K562 (cell line): ENCODE data around the gene CDK11B. TPM values are rescaled to one million over a fixed set of nuclear protein-coding genes. Genes with fewer than 3 reads are reported as not detected.

Source experiments
- ATAC-seq: fragments of 200-7000 bp; cut with Tn5 transposase; 3 replicates; pipeline ENCODE4 v1.9.1; 2020; ENCODE audit warnings: moderate library complexity
- BruUV-seq: library from RNA; stranded (reverse); fragments of 400-500 nt; replicated peaks from 2 replicates; lab custom pipeline; 2021; lab: Mats Ljungman, UMichigan
- CTCF ChIA-PET: fragments of 300-600 bp; formaldehyde crosslinking; extraction: SDS; loops from one replicate; lab custom pipeline; 2021; ENCODE audit warnings: low intra/inter-chr PET ratio; lab: Yijun Ruan, JAX
- POLR2A ChIA-PET: fragments of 300-600, 350-650 bp; sonication (Branson Sonifier 250); formaldehyde crosslinking; extraction: SDS; loops from one replicate; lab custom pipeline; 2021; ENCODE audit warnings: antibody characterized with exemption, inconsistent platforms; lab: Yijun Ruan, JAX
- DNase-seq, 4 experiments: peaks; one replicate each; pipeline versions ENCODE4 v3.0.0 to v3.0.0-alpha.2; 2011 to 2018; ENCODE audit warnings: low spot score in 3 of 4, mixed read lengths in 3 of 4; ENCODE audit errors: extremely low read depth in 1 of 4
- FAIRE-seq: peaks from 2 replicates; lab custom pipeline; 2011; peaks lifted over from hg19 to GRCh38; lab: Jason Lieb, UNC
- H2AFZ ChIP-seq: 2 replicates; pipeline ENCODE4 v1.6.0; 2011; ENCODE audit warnings: low read depth, low read length, control low read depth, inconsistent platforms
- H3K27ac ChIP-seq: fragments of 200-600 bp; 3 replicates; pipeline ENCODE4 v1.8.0; 2011; ENCODE audit warnings: low read depth, mild to moderate bottlenecking, control low read depth, inconsistent platforms, low read length, moderate library complexity, mixed read lengths; ENCODE audit errors: extremely low read depth
- H3K27me3 ChIP-seq, 2 experiments: fragments of 300-600 bp in 1 of 2; 2 replicates in 1 of 2; 3 replicates in 1 of 2; pipeline versions ENCODE4 v1.6.0 to v1.8.0; 2011; ENCODE audit warnings: inconsistent platforms in 2 of 2, low read length in 2 of 2, mild to moderate bottlenecking in 1 of 2, mixed read lengths in 1 of 2, moderate library complexity in 1 of 2; ENCODE audit not compliant: control insufficient read depth in 2 of 2, insufficient read depth in 2 of 2
- H3K36me3 ChIP-seq: fragments of 300-600 bp; 3 replicates; pipeline ENCODE4 v1.8.0; 2011; ENCODE audit warnings: mild to moderate bottlenecking, low read length, inconsistent platforms; ENCODE audit not compliant: control insufficient read depth, insufficient read depth
- H3K4me1 ChIP-seq, 2 experiments: fragments of 200-600 bp in 1 of 2; replicated peaks in 1 of 2; 2 replicates in 1 of 2; 3 replicates in 1 of 2; pipeline versions ENCODE4 v1.5.1 to v1.8.0; 2011; ENCODE audit warnings: inconsistent platforms in 2 of 2, low read length in 2 of 2, mild to moderate bottlenecking in 1 of 2, mixed read lengths in 1 of 2, moderate library complexity in 1 of 2; ENCODE audit not compliant: control insufficient read depth in 2 of 2, insufficient read depth in 2 of 2
- H3K4me2 ChIP-seq: 2 replicates; pipeline ENCODE4 v1.6.1; 2011; ENCODE audit warnings: low read length, control low read depth, inconsistent platforms, mixed read lengths; ENCODE audit not compliant: insufficient read depth
- H3K4me3 ChIP-seq: fragments of 200-600 bp; sonication (generic), shearing (Covaris generic); 2 replicates; pipeline ENCODE4 v1.5.1; 2016; ENCODE audit warnings: control low read depth, inconsistent platforms
- H3K79me2 ChIP-seq: fragments of 200-600 bp; 3 replicates; pipeline ENCODE4 v1.8.0; 2011; ENCODE audit warnings: low read length, inconsistent platforms; ENCODE audit not compliant: control insufficient read depth, insufficient read depth
- H3K9ac ChIP-seq, 2 experiments: 2 replicates each; pipeline versions ENCODE4 v1.6.0 to v1.6.1; 2011; ENCODE audit warnings: low read depth in 2 of 2, low read length in 2 of 2, control low read depth in 1 of 2, inconsistent platforms in 1 of 2, mild to moderate bottlenecking in 1 of 2, mixed read lengths in 1 of 2; ENCODE audit not compliant: insufficient read depth in 1 of 2
- H3K9me1 ChIP-seq: one replicate; pipeline ENCODE4 v1.6.0; 2011; ENCODE audit warnings: inconsistent platforms, mild to moderate bottlenecking, low read length, moderate library complexity; ENCODE audit not compliant: control insufficient read depth, insufficient read depth
- H3K9me3 ChIP-seq: replicated peaks from 2 replicates; pipeline ENCODE4 v1.5.1; 2011; ENCODE audit warnings: low read depth, low read length, inconsistent platforms; ENCODE audit not compliant: control insufficient read depth, insufficient read depth
- H4K20me1 ChIP-seq: replicated peaks from 2 replicates; pipeline ENCODE4 v1.6.1; 2011; ENCODE audit warnings: low read length, inconsistent platforms, mixed read lengths; ENCODE audit not compliant: control insufficient read depth, insufficient read depth
- CEBPG ChIP-seq, 3 experiments: fragments of 200-800 bp in 1 of 3; sonication (Bioruptor generic) in 1 of 3; sonication (generic) in 1 of 3; formaldehyde crosslinking in 1 of 3; IDR thresholded peaks in 2 of 3; conservative IDR thresholded peaks in 1 of 3; 2 replicates each; pipeline versions ENCODE4 v1.6.1 to v1.8.0; 2016 to 2022; ENCODE audit warnings: missing compliant biosample characterization in 2 of 3, missing genetic modification characterization in 2 of 3, mild to moderate bottlenecking in 1 of 3, missing genetic modification reagents in 1 of 3
- PRPF4 ChIP-seq: fragments of 200-400 bp; formaldehyde crosslinking; IDR thresholded peaks from one replicate; pipeline ENCODE4 v1.6.1; 2017; ENCODE audit warnings: low read length, low read depth, mild to moderate bottlenecking; ENCODE audit not compliant: insufficient read depth, poor library complexity, severe bottlenecking
- WGBS: fragments of 100-300 bp; shearing (Covaris generic); methylation state at CpG from one replicate; pipeline ENCODE4 v1.1.6; 2016; ENCODE audit warnings: low coverage, mixed read lengths; ENCODE audit not compliant: insufficient coverage; ENCODE audit errors: missing lambda C conversion rate; 5-methylcytosine and 5-hydroxymethylcytosine counted together
- in situ Hi-C: fragments of 300-500 bp; cut with MboI; formaldehyde crosslinking; loops from 4 replicates; pipeline ENCODE4 v1.15.0; 2018; ENCODE audit warnings: inconsistent platforms, mixed read lengths
- intact Hi-C: fragments of 100-400 bp; cut with micrococcal nuclease; formaldehyde crosslinking; loops from 2 replicates; pipeline ENCODE4 v1.14.2; 2022
- polyA plus RNA-seq, 8 experiments: library from polyadenylated mRNA; depleted of rRNA in 4 of 8; stranded (reverse) in 5 of 8; unstranded in 3 of 8; fragments of >200 nt; fragmentation: Nextera tagmentation in 2 of 8; fragmentation: Illumina TruSeq in 1 of 8; extraction: Ambion mirVana in 2 of 8; extraction: Trizol in 1 of 8; gene quantifications; 2 replicates each; pipeline versions ENCODE4 v1.2.1 to v1.2.3, GENCODE V29; 2011 to 2014; ENCODE audit warnings: inconsistent platforms in 1 of 8, missing spikeins in 1 of 8
- total RNA-seq, 7 experiments: library from RNA; depleted of rRNA in 6 of 7; stranded (reverse); fragments of >200 nt in 6 of 7; fragmentation: Illumina TruSeq in 2 of 7; extraction: Trizol in 2 of 7; gene quantifications; 2 replicates each; pipeline versions ENCODE4 v1.2.1 to v1.2.3, GENCODE V29; 2011 to 2021; ENCODE audit warnings: low replicate concordance in 1 of 7

CDK11B gene
- total and polyA plus RNA-seq, 9 of the 15 experiments (the other 6 are each of a cell fraction or from before 2014, with no cell fraction given) = 2.8 to 52.2 (median 19.5) TPM

DNA sequence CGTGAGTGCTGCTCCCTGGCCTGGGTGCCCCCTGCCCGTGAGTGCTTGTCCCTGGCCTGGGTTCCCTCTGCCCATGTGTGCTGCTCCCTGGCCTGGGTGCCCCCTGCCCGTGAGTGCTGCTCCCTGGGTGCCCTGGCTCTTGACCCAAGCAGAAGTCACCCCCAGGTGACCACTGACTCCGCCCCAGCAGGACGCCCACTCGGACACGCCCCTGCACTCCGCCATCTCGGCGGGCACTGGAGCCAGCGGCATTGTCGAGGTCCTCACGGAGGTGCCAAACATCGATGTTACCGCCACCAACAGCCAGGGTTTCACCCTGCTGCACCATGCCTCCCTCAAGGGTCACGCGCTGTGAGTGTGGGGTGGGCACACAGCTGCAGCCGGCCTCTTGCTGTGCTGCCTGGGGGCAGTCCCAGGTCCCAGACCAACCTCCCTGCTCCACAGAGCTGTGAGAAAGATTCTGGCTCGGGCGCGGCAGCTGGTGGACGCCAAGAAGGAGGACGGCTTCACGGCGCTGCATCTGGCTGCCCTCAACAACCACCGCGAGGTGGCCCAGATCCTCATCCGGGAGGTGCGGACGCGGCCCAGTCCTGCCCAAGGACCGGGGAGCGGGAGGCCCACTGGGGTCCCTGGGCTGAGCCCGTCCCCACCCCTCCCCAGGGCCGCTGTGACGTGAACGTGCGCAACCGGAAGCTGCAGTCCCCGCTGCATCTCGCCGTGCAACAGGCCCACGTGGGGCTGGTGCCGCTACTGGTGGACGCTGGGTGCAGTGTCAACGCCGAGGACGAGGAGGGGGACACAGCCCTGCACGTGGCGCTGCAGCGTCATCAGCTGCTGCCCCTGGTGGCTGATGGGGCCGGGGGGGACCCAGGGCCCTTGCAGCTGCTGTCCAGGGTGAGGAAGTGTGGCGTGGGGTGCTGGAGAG is 30.7 kb downstream of the CDK11B start:
- H3K27me3 ChIP-seq = no peaks in the 10 kb centered on the region
- in situ Hi-C loops = no loop called here
- no peak overlapping the region; the same call in 1 of the 2 replicates for H3K4me2 ChIP-seq
- H3K4me3 ChIP-seq = no peak overlapping the region
- ChIA-PET POLR2A (no interaction called here), CTCF (no interaction called here)
- no peaks in the 10 kb centered on the region for H3K9me3 ChIP-seq
- BruUV-seq = no TSS peak
- DNase-seq = no peak
- H2AFZ ChIP-seq = no peak overlapping the region
- no peak for FAIRE-seq
- no peaks in the 10 kb centered on the region for H3K36me3 ChIP-seq
- peaks cover 0 to 63% of the 10 kb centered on the region in 2 experiments; a peak in 3 of 5 replicates for H3K4me1 ChIP-seq
- 0 out of 2 replicates have a peak, but pooled peaks have one; percentile 20 for TF ChIP-seq CEBPG (CRISPR knock-in tag; IDR thresholded peaks at IDR 0.05)
- no peak for TF ChIP-seq CEBPG (tag; conservative IDR thresholded peaks at IDR 0.05 in 1 of 2, IDR thresholded peaks at IDR 0.05 in 1 of 2)
- no peak for TF ChIP-seq PRPF4
- no peak overlapping the region for H3K27ac ChIP-seq
- no peaks in the 10 kb centered on the region for H4K20me1 ChIP-seq
- no peaks in the 10 kb centered on the region for H3K9me1 ChIP-seq
- no peak for ATAC-seq
- peak overlapping the region in 1 of 2 experiments; percentile 68; a peak in 1 of 4 replicates for H3K9ac ChIP-seq
- WGBS = 78% methylated on average over 43 of the region's 53 CpGs
- H3K79me2 ChIP-seq = no peaks in the 10 kb centered on the region
- intact Hi-C loops = no loop called here
